Type B pancreatic cell (in vitro differentiated cells): Measurements from ENCODE around the gene SCNN1B. TPM values are rescaled to one million over a fixed set of nuclear protein-coding genes. Genes with fewer than 3 reads are reported as not detected.
"Not testable (repeated sequence)": the region's sequence is repeated elsewhere in the genome, so short reads cannot be mapped to it uniquely, and the experiment has no call there.

ENCODE experiments used
- DNase-seq: peaks from one replicate; pipeline ENCODE4 v3.0.0; 2021; ENCODE audit warnings: mixed read lengths; ENCODE audit not compliant: unreplicated experiment; ENCODE audit errors: extremely low spot score
- H3K27ac Mint-ChIP-seq: 2 replicates; pipeline ENCODE4 v1.8.0; 2021; ENCODE audit warnings: mild to moderate bottlenecking, mixed read lengths
- H3K27me3 Mint-ChIP-seq: 2 replicates; pipeline ENCODE4 v1.8.0; 2021; ENCODE audit warnings: mixed read lengths
- H3K36me3 Mint-ChIP-seq: 2 replicates; pipeline ENCODE4 v1.8.0; 2021; ENCODE audit warnings: mixed read lengths
- H3K4me1 Mint-ChIP-seq: one replicate; pipeline ENCODE4 v1.8.0; 2021; ENCODE audit warnings: mixed read lengths; ENCODE audit not compliant: unreplicated experiment
- H3K4me3 Mint-ChIP-seq: 2 replicates; pipeline ENCODE4 v1.8.0; 2021; ENCODE audit warnings: mild to moderate bottlenecking, mixed read lengths
- H3K9me3 Mint-ChIP-seq: 2 replicates; pipeline ENCODE4 v1.8.0; 2021; ENCODE audit warnings: mixed read lengths
- CTCF ChIP-seq: fragments of 200-600 bp; sonication (generic); conservative IDR thresholded peaks from 2 replicates; pipeline ENCODE4 v1.5.0; 2021; ENCODE audit warnings: antibody characterized with exemption, mild to moderate bottlenecking
- total RNA-seq: library from RNA; stranded (reverse); gene quantifications from 2 replicates; pipeline ENCODE4 v1.2.1, GENCODE V29; 2021; ENCODE audit warnings: low replicate concordance

Gene SCNN1B
- total RNA-seq, 1 donor from 2014 or later = 4.3 TPM

GRCh38 chr16:23383881-23384280, 81.8 kb downstream of the SCNN1B start:
- H3K9me3 Mint-ChIP-seq = no peaks in the 10 kb centered on the region
- H3K4me3 Mint-ChIP-seq = no peak overlapping the region
- no peak for DNase-seq
- H3K4me1 Mint-ChIP-seq = no peaks in the 10 kb centered on the region
- TF ChIP-seq CTCF = no peak
- no peak overlapping the region for H3K27ac Mint-ChIP-seq
- peaks cover 3% of the 10 kb centered on the region for H3K36me3 Mint-ChIP-seq
- peaks cover 7% of the 10 kb centered on the region for H3K27me3 Mint-ChIP-seq

- H3K4me3 Mint-ChIP-seq = no peak overlapping the region
- no peak for TF ChIP-seq CTCF
- no peak for DNase-seq
- H3K9me3 Mint-ChIP-seq = no peaks in the 10 kb centered on the region
- peaks cover 2% of the 10 kb centered on the region for H3K27me3 Mint-ChIP-seq
- H3K4me1 Mint-ChIP-seq = no peaks in the 10 kb centered on the region
- peaks cover 9% of the 10 kb centered on the region for H3K36me3 Mint-ChIP-seq
- no peak overlapping the region for H3K27ac Mint-ChIP-seq
Measured at GRCh38 chr16:23384878-23385277, 82.8 kb downstream of the SCNN1B start.

- no peak for TF ChIP-seq CTCF
- Mint-ChIP-seq H3K4me3 (no peak overlapping the region), H3K27me3 (no peaks in the 10 kb centered on the region), H3K4me1 (no peaks in the 10 kb centered on the region), H3K9me3 (no peaks in the 10 kb centered on the region), H3K36me3 (peaks cover 9% of the 10 kb centered on the region), H3K27ac (no peak overlapping the region)
- DNase-seq = no peak
Measured at GRCh38 chr16:23385441-23385840, 83.3 kb downstream of the SCNN1B start.

- H3K4me3 Mint-ChIP-seq = no peak overlapping the region
Measured at GRCh38 chr16:23387666-23388065, 85.6 kb downstream of the SCNN1B start.

GRCh38 chr16:23388786-23389185, 86.7 kb downstream of the SCNN1B start:
- DNase-seq = no peak
- Mint-ChIP-seq H3K36me3 (peaks cover 12% of the 10 kb centered on the region), H3K9me3 (no peaks in the 10 kb centered on the region), H3K4me3 (no peak overlapping the region), H3K27ac (no peak overlapping the region), H3K27me3 (no peaks in the 10 kb centered on the region), H3K4me1 (no peaks in the 10 kb centered on the region)
- no peak for TF ChIP-seq CTCF

More at GRCh38 chr16:23387666-23388065, 85.6 kb downstream of the SCNN1B start:
- peaks cover 12% of the 10 kb centered on the region for H3K36me3 Mint-ChIP-seq
- no peaks in the 10 kb centered on the region for H3K9me3 Mint-ChIP-seq
- no peaks in the 10 kb centered on the region for H3K27me3 Mint-ChIP-seq
- DNase-seq = no peak
- H3K4me1 Mint-ChIP-seq = no peaks in the 10 kb centered on the region
- TF ChIP-seq CTCF = no peak
- H3K27ac Mint-ChIP-seq = no peak overlapping the region

- no peak for TF ChIP-seq CTCF
- H3K9me3 Mint-ChIP-seq = no peaks in the 10 kb centered on the region
- H3K36me3 Mint-ChIP-seq = peaks cover 14% of the 10 kb centered on the region
- H3K27me3 Mint-ChIP-seq = no peaks in the 10 kb centered on the region
- no peak overlapping the region for H3K4me3 Mint-ChIP-seq
- no peak overlapping the region for H3K27ac Mint-ChIP-seq
- DNase-seq = no peak
- H3K4me1 Mint-ChIP-seq = no peaks in the 10 kb centered on the region
Measured at GRCh38 chr16:23389201-23389600, 87.1 kb downstream of the SCNN1B start.

GRCh38 chr16:23389936-23390335, 87.8 kb downstream of the SCNN1B start:
- H3K36me3 Mint-ChIP-seq = peaks cover 18% of the 10 kb centered on the region
- H3K9me3 Mint-ChIP-seq, H3K4me1 Mint-ChIP-seq, H3K27me3 Mint-ChIP-seq, H3K4me3 Mint-ChIP-seq, H3K27ac Mint-ChIP-seq, DNase-seq: not testable (repeated sequence)
